Body of pancreas (tissue), 4 donors: Measurements from ENCODE around the gene PEX16. TPM values are rescaled to one million over a fixed set of nuclear protein-coding genes. Genes with fewer than 3 reads are reported as not detected.

ENCODE experiments used
- ATAC-seq: fragments of 150-250 bp; one replicate; pipeline ENCODE4 v1.9.1; 2016
- DNase-seq, 4 donors: peaks; one replicate each; pipeline ENCODE4 v3.0.0-alpha.2; 2019
- H3K27ac ChIP-seq, 4 donors: fragments of 200-600 bp; sonication (generic); 1 replicate in 3 of 4; 2 replicates in 1 of 4; pipeline versions ENCODE4 v1.5.1 to v1.6.1; 2016 to 2019; ENCODE audit warnings: mild to moderate bottlenecking in 1 of 4, mixed read lengths in 1 of 4, moderate library complexity in 1 of 4
- H3K27me3 ChIP-seq, 2 donors: fragments of 200-600 bp; sonication (generic); one replicate each; pipeline ENCODE4 v1.6.0; 2016; ENCODE audit warnings: mild to moderate bottlenecking in 1 of 2
- H3K36me3 ChIP-seq, 2 donors: fragments of 200-600 bp; sonication (generic); replicated peaks in 1 of 2; 2 replicates each; pipeline ENCODE4 v1.5.1; 2016; ENCODE audit warnings: low read depth in 2 of 2; ENCODE audit not compliant: insufficient read depth in 1 of 2
- H3K4me1 ChIP-seq: fragments of 200-600 bp; sonication (generic); one replicate; pipeline ENCODE4 v1.6.0; 2016
- H3K4me3 ChIP-seq, 2 donors: fragments of 200-600 bp; sonication (generic); 1 replicate in 1 of 2; 2 replicates in 1 of 2; pipeline ENCODE4 v1.5.1; 2016 to 2019
- H3K9me3 ChIP-seq, 3 donors: fragments of 200-600 bp; sonication (generic); 1 replicate in 2 of 3; 2 replicates in 1 of 3; pipeline ENCODE4 v1.5.1; 2016
- POLR2A ChIP-seq, 3 donors: fragments of 450-650 bp; IDR thresholded peaks; one replicate each; pipeline ENCODE4 v1.6.1; 2016; ENCODE audit warnings: antibody characterized with exemption in 3 of 3, mild to moderate bottlenecking in 2 of 3
- WGBS, 2 donors: methylation state at CpG; one replicate each; pipeline ENCODE4 v1.1.5; 2017; 5-methylcytosine and 5-hydroxymethylcytosine counted together
- intact Hi-C: fragments of 100-400 bp; cut with DNase I; formaldehyde crosslinking; loops from one replicate; pipeline ENCODE4 v1.15.1; 2023
- total RNA-seq, 2 donors: library from RNA; depleted of rRNA; stranded (reverse); fragments of >200 nt; gene quantifications; one replicate each; pipeline ENCODE4 v1.1.0, GENCODE V29; 2016
- TF ChIP-seq, protein P1 (sequence below), 7 experiments: fragments of 450-650 bp in 4 of 7; fragments of 200-600 bp in 3 of 7; sonication (generic) in 3 of 7; IDR thresholded peaks; one replicate each; pipeline ENCODE4 v1.5.1; 2016 to 2019; ENCODE audit warnings: antibody characterized with exemption in 7 of 7

The PEX16 gene
- total RNA-seq, 2 donors from 2014 or later: 29.1 to 41.5 TPM

DNA sequence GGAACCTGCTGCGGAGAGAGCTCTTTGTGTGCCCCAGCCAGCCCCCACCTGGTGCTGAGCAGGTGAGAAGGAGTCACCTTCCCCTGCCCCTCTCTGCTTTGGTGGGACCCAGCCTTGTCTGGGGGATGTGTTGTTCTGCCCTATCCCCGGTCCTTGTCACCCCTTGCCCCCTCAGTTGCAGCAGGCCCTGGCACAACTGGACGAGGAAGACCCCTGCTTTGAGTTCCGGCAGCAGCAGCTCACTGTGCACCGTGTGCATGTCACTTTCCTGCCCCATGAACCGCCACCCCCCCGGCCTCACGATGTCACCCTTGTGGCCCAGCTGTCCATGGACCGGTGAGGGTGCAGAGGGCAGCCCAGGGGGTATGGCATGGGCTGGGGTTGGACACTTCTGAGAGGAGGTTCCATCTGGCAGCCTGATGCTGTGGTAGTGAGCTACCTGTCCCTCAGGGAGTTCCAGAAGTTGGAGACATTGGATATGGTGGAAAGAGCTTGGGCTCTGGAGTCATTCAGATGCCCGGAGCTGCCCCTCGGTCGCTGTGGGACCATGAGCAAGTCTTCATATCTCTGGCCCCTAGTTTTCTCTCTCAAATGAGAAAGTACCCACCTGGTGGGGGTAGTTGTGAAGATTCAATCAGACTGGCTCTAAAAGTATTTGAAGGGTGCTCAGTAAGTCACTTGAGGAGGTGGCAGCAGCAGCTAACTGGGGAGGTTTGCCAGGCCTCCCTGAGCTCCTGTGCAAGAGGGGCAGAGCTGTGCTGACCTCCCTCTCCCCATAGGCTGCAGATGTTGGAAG, 9.1 kb upstream of the PEX16 start:
- intact Hi-C loops: no loop called here
- WGBS, 2 donors: 88 to 89% methylated on average over 8 to 12 of the region's 12 CpGs
- Histone ChIP-seq H3K27me3 (no peaks in the 10 kb centered on the region), H3K4me3 (no peak overlapping the region), H3K27ac (no peak overlapping the region), H3K9me3 (no peaks in the 10 kb centered on the region), H3K36me3 (peaks cover 0 to 5% of the 10 kb centered on the region in 2 donors), H3K4me1 (peaks cover 25% of the 10 kb centered on the region)
- DNase-seq (peak in 1 of 4 donors; percentile 9), ATAC-seq (no peak)
- TF ChIP-seq, protein P1, sequence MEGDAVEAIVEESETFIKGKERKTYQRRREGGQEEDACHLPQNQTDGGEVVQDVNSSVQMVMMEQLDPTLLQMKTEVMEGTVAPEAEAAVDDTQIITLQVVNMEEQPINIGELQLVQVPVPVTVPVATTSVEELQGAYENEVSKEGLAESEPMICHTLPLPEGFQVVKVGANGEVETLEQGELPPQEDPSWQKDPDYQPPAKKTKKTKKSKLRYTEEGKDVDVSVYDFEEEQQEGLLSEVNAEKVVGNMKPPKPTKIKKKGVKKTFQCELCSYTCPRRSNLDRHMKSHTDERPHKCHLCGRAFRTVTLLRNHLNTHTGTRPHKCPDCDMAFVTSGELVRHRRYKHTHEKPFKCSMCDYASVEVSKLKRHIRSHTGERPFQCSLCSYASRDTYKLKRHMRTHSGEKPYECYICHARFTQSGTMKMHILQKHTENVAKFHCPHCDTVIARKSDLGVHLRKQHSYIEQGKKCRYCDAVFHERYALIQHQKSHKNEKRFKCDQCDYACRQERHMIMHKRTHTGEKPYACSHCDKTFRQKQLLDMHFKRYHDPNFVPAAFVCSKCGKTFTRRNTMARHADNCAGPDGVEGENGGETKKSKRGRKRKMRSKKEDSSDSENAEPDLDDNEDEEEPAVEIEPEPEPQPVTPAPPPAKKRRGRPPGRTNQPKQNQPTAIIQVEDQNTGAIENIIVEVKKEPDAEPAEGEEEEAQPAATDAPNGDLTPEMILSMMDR (IDR thresholded peaks at IDR 0.05): no peak
- TF ChIP-seq POLR2A (IDR thresholded peaks at IDR 0.05): no peak

DNA sequence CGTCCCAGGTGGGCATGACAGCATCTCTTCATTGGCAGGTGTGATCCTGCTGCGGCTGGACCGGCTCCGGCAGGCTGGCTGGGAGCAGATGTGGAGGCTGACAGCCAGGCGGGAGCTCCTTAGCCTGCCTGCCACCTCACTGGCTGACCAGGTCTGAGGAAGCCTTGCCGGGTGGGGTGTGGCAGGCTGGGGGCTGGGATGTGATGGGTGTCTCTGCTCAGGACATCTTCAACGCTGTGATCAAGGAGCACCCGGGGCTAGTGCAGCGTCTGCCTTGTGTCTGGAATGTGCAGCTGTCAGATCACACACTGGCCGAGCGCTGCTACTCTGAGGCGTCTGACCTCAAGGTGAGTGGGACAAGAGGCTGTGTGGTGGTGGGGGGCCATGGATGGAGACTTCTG, 8.3 kb upstream of the PEX16 start:
- ATAC-seq (no peak), DNase-seq (peak in 2 of 4 donors; percentile 9 to 12)
- 78 to 82% methylated on average over 5 to 12 of the region's 12 CpGs for WGBS, 2 donors
- TF ChIP-seq, protein P1 (IDR thresholded peaks at IDR 0.05): no peak
- TF ChIP-seq POLR2A (IDR thresholded peaks at IDR 0.05): no peak
- Histone ChIP-seq H3K27ac (no peak overlapping the region), H3K27me3 (no peaks in the 10 kb centered on the region), H3K9me3 (no peaks in the 10 kb centered on the region), H3K4me1 (peaks cover 32% of the 10 kb centered on the region), H3K4me3 (no peak overlapping the region), H3K36me3 (peaks cover 0 to 5% of the 10 kb centered on the region in 2 donors)
- intact Hi-C loops: no loop called here

DNA sequence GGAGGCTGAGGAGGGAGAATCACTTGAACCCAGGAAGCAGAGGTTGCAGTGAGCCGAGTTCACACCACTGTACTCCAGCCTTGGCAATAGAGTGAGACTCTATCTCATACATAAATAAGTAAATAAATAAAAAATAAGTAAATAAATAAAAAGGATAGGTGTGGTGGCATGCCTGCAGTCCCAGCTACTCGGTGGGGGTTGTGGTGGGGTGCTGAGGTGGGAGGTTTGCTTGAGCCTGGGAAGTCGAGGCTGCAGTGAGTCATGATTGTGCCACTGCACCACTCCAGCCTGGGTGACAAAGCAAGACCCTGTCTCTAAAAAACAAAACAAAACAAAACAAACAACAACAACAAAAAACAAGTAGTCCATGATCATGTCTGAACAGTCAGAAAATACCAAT, 7.9 kb upstream of the PEX16 start:
- no peaks in the 10 kb centered on the region for H3K27me3 ChIP-seq
- no peak overlapping the region for H3K4me3 ChIP-seq
- WGBS, 2 donors: 88 to 90% methylated on average over 3 of the region's 3 CpGs
- intact Hi-C loops: no loop called here
- ATAC-seq (no peak), DNase-seq (no peak)
- peaks cover 37% of the 10 kb centered on the region for H3K4me1 ChIP-seq
- no peak overlapping the region for H3K27ac ChIP-seq
- peaks cover 0 to 5% of the 10 kb centered on the region in 2 donors for H3K36me3 ChIP-seq
- H3K9me3 ChIP-seq: no peaks in the 10 kb centered on the region
- TF ChIP-seq, protein P1 (IDR thresholded peaks at IDR 0.05): no peak
- TF ChIP-seq POLR2A (IDR thresholded peaks at IDR 0.05): no peak

DNA sequence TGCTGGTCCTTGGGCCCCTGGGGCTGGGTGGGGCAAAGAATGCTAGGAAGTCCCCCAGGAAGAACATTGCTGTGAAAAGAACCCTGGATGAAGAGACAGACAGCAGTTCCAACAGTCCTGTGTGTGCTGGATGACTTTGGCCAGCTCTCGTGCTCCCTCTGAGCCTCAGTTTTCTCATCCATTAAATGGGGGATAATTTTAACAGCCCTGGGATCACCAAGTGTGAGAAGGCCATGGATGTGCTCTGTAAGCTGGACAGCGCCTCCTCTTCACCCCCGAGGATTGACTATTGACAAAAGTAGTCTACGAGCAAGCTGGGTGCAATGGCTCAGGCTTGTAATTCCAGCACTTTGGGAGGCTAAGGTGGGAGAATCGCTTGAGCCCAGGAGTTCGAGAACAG, 7.2 kb upstream of the PEX16 start:
- Histone ChIP-seq H3K27me3 (no peaks in the 10 kb centered on the region), H3K9me3 (no peaks in the 10 kb centered on the region), H3K36me3 (peaks cover 0 to 5% of the 10 kb centered on the region in 2 donors), H3K4me1 (peaks cover 34% of the 10 kb centered on the region), H3K4me3 (no peak overlapping the region), H3K27ac (no peak overlapping the region)
- intact Hi-C loops: no loop called here
- no peak for ATAC-seq
- no peak for DNase-seq
- 88 to 97% methylated on average over 5 to 6 of the region's 6 CpGs for WGBS, 2 donors
- TF ChIP-seq, protein P1 (IDR thresholded peaks at IDR 0.05): no peak
- no peak for TF ChIP-seq POLR2A (IDR thresholded peaks at IDR 0.05)
